Lung (tissue), 12 donors: Measurements from ENCODE around the gene TFF2. TPM values are rescaled to one million over a fixed set of nuclear protein-coding genes. Genes with fewer than 3 reads are reported as not detected.

Experiments
- ATAC-seq: fragments of 200-7000 bp; cut with Tn5 transposase; one replicate; pipeline ENCODE4 v1.9.1; 2020; ENCODE audit warnings: moderate number of reproducible peaks; ENCODE audit not compliant: insufficient read depth, low FRiP score
- DNase-seq, 3 donors: peaks; one replicate each; pipeline ENCODE4 v3.0.0-alpha.2; 2013 to 2017
- H3K27ac ChIP-seq, 2 donors: one replicate each; pipeline ENCODE4 v1.5.1; 2013; ENCODE audit warnings: mild to moderate bottlenecking in 2 of 2, moderate library complexity in 2 of 2, control low read depth in 1 of 2, inconsistent platforms in 1 of 2, low read depth in 1 of 2, low read length in 1 of 2
- H3K27me3 ChIP-seq, 3 donors: one replicate each; pipeline ENCODE4 v1.5.1; 2013; ENCODE audit warnings: low read length in 2 of 3; ENCODE audit not compliant: control insufficient read depth in 3 of 3, insufficient read depth in 3 of 3
- H3K36me3 ChIP-seq, 4 donors: one replicate each; pipeline ENCODE4 v1.5.1; 2013; ENCODE audit warnings: low read length in 4 of 4, mild to moderate bottlenecking in 1 of 4, moderate library complexity in 1 of 4; ENCODE audit not compliant: control insufficient read depth in 4 of 4, insufficient read depth in 4 of 4
- H3K4me1 ChIP-seq, 5 donors: one replicate each; pipeline ENCODE4 v1.5.1; 2013; ENCODE audit warnings: low read length in 5 of 5, mild to moderate bottlenecking in 2 of 5, moderate library complexity in 1 of 5; ENCODE audit not compliant: control insufficient read depth in 5 of 5, insufficient read depth in 5 of 5
- H3K4me3 ChIP-seq: one replicate; pipeline ENCODE4 v1.5.1; 2013; ENCODE audit warnings: mild to moderate bottlenecking, control low read depth, moderate library complexity
- H3K9ac ChIP-seq, 2 donors: one replicate each; pipeline ENCODE4 v1.5.1; 2013; ENCODE audit warnings: low read length in 2 of 2, control low read depth in 1 of 2; ENCODE audit not compliant: insufficient read depth in 1 of 2
- H3K9me3 ChIP-seq, 4 donors: one replicate each; pipeline ENCODE4 v1.5.1; 2013; ENCODE audit warnings: low read length in 3 of 4, mild to moderate bottlenecking in 1 of 4, moderate library complexity in 1 of 4; ENCODE audit not compliant: control insufficient read depth in 4 of 4, insufficient read depth in 3 of 4
- CTCF ChIP-seq: IDR thresholded peaks from 2 replicates; pipeline ENCODE4 v1.5.1; 2012; ENCODE audit warnings: mild to moderate bottlenecking; ENCODE audit errors: control extremely low read depth, extremely low read depth
- WGBS, 2 donors: extraction: QIAGEN DNeasy Blood & Tissue Kit; methylation state at CpG; one replicate each; pipeline ENCODE4 v1.1.7; 2013; 5-methylcytosine and 5-hydroxymethylcytosine counted together
- polyA plus RNA-seq, 2 donors: library from polyadenylated mRNA; stranded (reverse); fragments of 200-250 nt; gene quantifications; one replicate each; pipeline ENCODE4 v1.2.1, GENCODE V29; 2013
- total RNA-seq, 2 donors: library from RNA; depleted of rRNA in 1 of 2; stranded (reverse); fragments of >200 nt in 1 of 2; gene quantifications; one replicate each; pipeline ENCODE4 v1.2.1, GENCODE V29; 2014 to 2021
- donor health status: control.
- donor health status: control.
- donor health status: Bipolar disorder and iron deficiency.
- donor health status: healthy.
- donor health status: DM: yes; HTN: yes; CAD: no.

The TFF2 gene
- total and polyA plus RNA-seq, 4 donors = not detected

- TF ChIP-seq CTCF = no peak
- 91 to 93% methylated on average over 5 of the region's 5 CpGs for WGBS, 2 donors
- no peak overlapping the region for H3K9ac ChIP-seq
- no peaks in the 10 kb centered on the region for H3K36me3 ChIP-seq
- H3K27me3 ChIP-seq = no peaks in the 10 kb centered on the region
- H3K4me1 ChIP-seq = peaks cover 0 to 7% (median 0%) of the 10 kb centered on the region in 5 donors
- ATAC-seq (no peak), DNase-seq (no peak)
- H3K9me3 ChIP-seq = peaks cover 0 to 7% (median 1%) of the 10 kb centered on the region in 4 donors
- no peak overlapping the region for H3K4me3 ChIP-seq
- no peak overlapping the region for H3K27ac ChIP-seq
Measured at GRCh38 chr21:42377951-42378340, 27.2 kb upstream of the TFF2 start.

- no peak overlapping the region for H3K4me3 ChIP-seq
- peaks cover 0 to 5% (median 1%) of the 10 kb centered on the region in 4 donors for H3K9me3 ChIP-seq
- H3K36me3 ChIP-seq = no peaks in the 10 kb centered on the region
- TF ChIP-seq CTCF = no peak
- H3K27ac ChIP-seq = no peak overlapping the region
- WGBS, 2 donors = 87% methylated on average over 24 of the region's 24 CpGs
- H3K4me1 ChIP-seq = peaks cover 0 to 7% (median 0%) of the 10 kb centered on the region in 5 donors
- no peak for DNase-seq
- H3K9ac ChIP-seq = no peak overlapping the region
- no peak for ATAC-seq
- H3K27me3 ChIP-seq = no peaks in the 10 kb centered on the region
Measured at GRCh38 chr21:42377211-42377950, 26.6 kb upstream of the TFF2 start.

- no peaks in the 10 kb centered on the region for H3K9me3 ChIP-seq
- H3K4me3 ChIP-seq = no peak overlapping the region
- H3K36me3 ChIP-seq = no peaks in the 10 kb centered on the region
- no peak for ATAC-seq
- H3K27ac ChIP-seq = no peak overlapping the region
- H3K4me1 ChIP-seq = peaks cover 0 to 12% (median 0%) of the 10 kb centered on the region in 5 donors
- DNase-seq = no peak
- H3K27me3 ChIP-seq = no peaks in the 10 kb centered on the region
- 63 to 83% methylated on average over 32 of the region's 32 CpGs for WGBS, 2 donors
- H3K9ac ChIP-seq = no peak overlapping the region
- TF ChIP-seq CTCF = no peak
Measured at GRCh38 chr21:42376338-42376982, 25.7 kb upstream of the TFF2 start.
